Naive thymus-derived CD4-positive, alpha-beta T cell (primary cell): ENCODE measurements around the gene PNPLA5. TPM values are rescaled to one million over a fixed set of nuclear protein-coding genes. Genes with fewer than 3 reads are reported as not detected.

ENCODE experiments used
- ATAC-seq: fragments of 150-1000 bp; cut with Tn5 transposase; 2 replicates; pipeline ENCODE4 v1.10.0; 2021; ENCODE audit warnings: mild to moderate bottlenecking, moderate library complexity
- CTCF ChIA-PET: fragments of 350-600 bp; sonication (Branson Sonifier 250); formaldehyde crosslinking; loops from one replicate; lab custom pipeline; 2021; ENCODE audit warnings: antibody characterized with exemption; lab: Charles Lee
- POLR2A ChIA-PET: fragments of 350-600 bp; sonication (Branson Sonifier 250); formaldehyde crosslinking; loops from one replicate; lab custom pipeline; 2021; ENCODE audit warnings: antibody characterized with exemption, inconsistent platforms; lab: Charles Lee
- DNase-seq, 9 donors: peaks; one replicate each; pipeline versions ENCODE4 v3.0.0 to v3.0.0-alpha.2; 2020 to 2022; ENCODE audit warnings: mixed read lengths in 1 of 9
- H3K27ac ChIP-seq: one replicate; pipeline ENCODE4 v1.7.0; 2013; ENCODE audit warnings: mild to moderate bottlenecking, low read depth, low read length, moderate library complexity
- H3K27me3 ChIP-seq, 2 donors: one replicate each; pipeline ENCODE4 v1.7.0; 2013; ENCODE audit warnings: low read length in 2 of 2, mild to moderate bottlenecking in 2 of 2, moderate library complexity in 2 of 2; ENCODE audit not compliant: control insufficient read depth in 2 of 2, insufficient read depth in 2 of 2
- H3K36me3 ChIP-seq, 3 experiments: 1 replicate in 2 of 3; 2 replicates in 1 of 3; pipeline ENCODE4 v1.7.0; 2013; ENCODE audit warnings: low read length in 3 of 3, mild to moderate bottlenecking in 3 of 3, moderate library complexity in 1 of 3; ENCODE audit not compliant: insufficient read depth in 3 of 3, control insufficient read depth in 2 of 3
- H3K4me1 ChIP-seq, 2 donors: one replicate each; pipeline ENCODE4 v1.7.0; 2013; ENCODE audit warnings: low read length in 2 of 2, mild to moderate bottlenecking in 2 of 2, moderate library complexity in 1 of 2; ENCODE audit not compliant: control insufficient read depth in 2 of 2, insufficient read depth in 2 of 2
- H3K4me3 ChIP-seq: 2 replicates; pipeline ENCODE4 v1.7.0; 2013; ENCODE audit warnings: mild to moderate bottlenecking, low read length
- H3K9me3 ChIP-seq, 3 experiments: 1 replicate in 2 of 3; 2 replicates in 1 of 3; pipeline ENCODE4 v1.7.0; 2013; ENCODE audit warnings: low read length in 3 of 3; ENCODE audit not compliant: control insufficient read depth in 2 of 3
- H3K27ac Mint-ChIP-seq, 9 donors: one replicate each; pipeline ENCODE4 v1.8.0; 2020 to 2022; ENCODE audit warnings: mixed read lengths in 9 of 9, mild to moderate bottlenecking in 8 of 9, moderate library complexity in 5 of 9, inconsistent platforms in 2 of 9
- H3K27me3 Mint-ChIP-seq, 5 donors: one replicate each; pipeline ENCODE4 v1.8.0; 2021 to 2022; ENCODE audit warnings: mixed read lengths in 5 of 5, mild to moderate bottlenecking in 1 of 5
- H3K36me3 Mint-ChIP-seq, 5 donors: one replicate each; pipeline ENCODE4 v1.8.0; 2020 to 2022; ENCODE audit warnings: mixed read lengths in 5 of 5, mild to moderate bottlenecking in 3 of 5, inconsistent platforms in 1 of 5
- H3K4me1 Mint-ChIP-seq, 7 donors: one replicate each; pipeline ENCODE4 v1.8.0; 2020 to 2022; ENCODE audit warnings: mixed read lengths in 7 of 7, mild to moderate bottlenecking in 3 of 7, inconsistent platforms in 1 of 7
- H3K4me3 Mint-ChIP-seq, 10 donors: one replicate each; pipeline ENCODE4 v1.8.0; 2020 to 2022; ENCODE audit warnings: mild to moderate bottlenecking in 10 of 10, mixed read lengths in 10 of 10, moderate library complexity in 6 of 10, inconsistent platforms in 2 of 10
- H3K9me3 Mint-ChIP-seq, 11 donors: one replicate each; pipeline ENCODE4 v1.8.0; 2020 to 2022; ENCODE audit warnings: mixed read lengths in 11 of 11, mild to moderate bottlenecking in 4 of 11, inconsistent platforms in 1 of 11, moderate library complexity in 1 of 11
- intact Hi-C, 2 donors: fragments of 100-400 bp; cut with micrococcal nuclease; formaldehyde crosslinking; loops; one replicate each; pipeline ENCODE4 v1.15.1; 2023
- polyA plus RNA-seq, 2 donors: library from polyadenylated mRNA; unstranded; fragments of 300-500 nt; fragmentation: Illumina TruSeq; gene quantifications; one replicate each; pipeline ENCODE4 v1.2.3, GENCODE V29; 2021
- total RNA-seq, 6 experiments: library from RNA in 5 of 6; stranded (reverse) in 5 of 6; gene quantifications; 1 replicate in 5 of 6; 2 replicates in 1 of 6; pipeline ENCODE4 v1.2.3 and lab custom pipeline; 2021 to 2026

Gene PNPLA5
- not detected for total RNA-seq
- polyA plus RNA-seq: not detected
- total RNA-seq (lab: John Stamatoyannopoulos, UW): not detected

GRCh38 chr22:43891360-43892182 lies at the start of gene PNPLA5:
PNPLA5 (minus strand) TSS chr22:43892013; CDS start chr22:43891880, 133 bp downstream.
- no peak within 1 kb of the TSS for H3K27ac Mint-ChIP-seq
- ChIA-PET CTCF (no interaction called here), POLR2A (no interaction called here)
- no peaks in the 10 kb centered on the region for H3K36me3 ChIP-seq
- peaks cover 0 to 3% of the 10 kb centered on the region in 2 donors for H3K27me3 ChIP-seq
- peak within 1 kb of the TSS in 4 of 10 donors; percentile 10 to 56 (median 26) for H3K4me3 Mint-ChIP-seq
- no peak within 1 kb of the TSS for H3K4me3 ChIP-seq
- H3K4me1 Mint-ChIP-seq: peaks cover 0 to 4% (median 0%) of the 10 kb centered on the region in 7 donors
- H3K36me3 Mint-ChIP-seq: no peaks in the 10 kb centered on the region
- DNase-seq (peak in 1 of 9 donors; percentile 32), ATAC-seq (no peak)
- no peak within 1 kb of the TSS for H3K27ac ChIP-seq
- no peaks in the 10 kb centered on the region for H3K9me3 Mint-ChIP-seq
- H3K9me3 ChIP-seq: no peaks in the 10 kb centered on the region
- peaks cover 19 to 54% (median 41%) of the 10 kb centered on the region in 5 donors for H3K27me3 Mint-ChIP-seq
- no peaks in the 10 kb centered on the region for H3K4me1 ChIP-seq
- intact Hi-C loops: no loop called here

- H3K27me3 ChIP-seq: no peaks in the 10 kb centered on the region
- Mint-ChIP-seq H3K36me3 (peaks cover 0 to 3% (median 0%) of the 10 kb centered on the region in 5 donors), H3K4me1 (peaks cover 0 to 5% (median 0%) of the 10 kb centered on the region in 7 donors), H3K9me3 (peaks cover 0 to 9% (median 0%) of the 10 kb centered on the region in 11 donors), H3K4me3 (no peak overlapping the region), H3K27me3 (peaks cover 2 to 18% (median 9%) of the 10 kb centered on the region in 5 donors), H3K27ac (no peak overlapping the region)
- DNase-seq: no peak
- H3K9me3 ChIP-seq: no peaks in the 10 kb centered on the region
- no peaks in the 10 kb centered on the region for H3K4me1 ChIP-seq
- ATAC-seq: no peak
- H3K27ac ChIP-seq: no peak overlapping the region
- intact Hi-C loops: no loop called here
- POLR2A ChIA-PET: interaction anchor here (0.7 kb wide), 1 partner anchor 13 kb away, joined by 3 read pairs; the partner anchor contains the start of gene SAMM50
- H3K36me3 ChIP-seq: no peaks in the 10 kb centered on the region
- CTCF ChIA-PET: no interaction called here
- H3K4me3 ChIP-seq: no peak overlapping the region
These were observed 49.6 kb upstream of the PNPLA5 start for GRCh38 chr22:43941449-43941848.

GRCh38 chr22:43931771-43932170 lies 40.0 kb upstream of the PNPLA5 start:
- CTCF ChIA-PET: no interaction called here
- Mint-ChIP-seq H3K4me3 (no peak overlapping the region), H3K36me3 (no peaks in the 10 kb centered on the region), H3K27ac (no peak overlapping the region), H3K9me3 (no peaks in the 10 kb centered on the region), H3K27me3 (peaks cover 0 to 11% (median 5%) of the 10 kb centered on the region in 5 donors), H3K4me1 (no peaks in the 10 kb centered on the region)
- ATAC-seq: no peak
- POLR2A ChIA-PET: no interaction called here
- DNase-seq: no peak
- H3K36me3 ChIP-seq: no peaks in the 10 kb centered on the region
- no peak overlapping the region for H3K4me3 ChIP-seq
- H3K27ac ChIP-seq: no peak overlapping the region
- intact Hi-C loops: no loop called here
- no peaks in the 10 kb centered on the region for H3K4me1 ChIP-seq
- no peaks in the 10 kb centered on the region for H3K27me3 ChIP-seq
- no peaks in the 10 kb centered on the region for H3K9me3 ChIP-seq

- Histone ChIP-seq H3K9me3 (no peaks in the 10 kb centered on the region), H3K27ac (no peak overlapping the region), H3K4me1 (peaks cover 0 to under 1% of the 10 kb centered on the region in 2 donors), H3K36me3 (no peaks in the 10 kb centered on the region), H3K27me3 (no peaks in the 10 kb centered on the region), H3K4me3 (no peak overlapping the region)
- Mint-ChIP-seq H3K27ac (no peak overlapping the region), H3K27me3 (peaks cover 0 to 18% (median 8%) of the 10 kb centered on the region in 5 donors), H3K4me1 (no peaks in the 10 kb centered on the region), H3K4me3 (no peak overlapping the region), H3K36me3 (no peaks in the 10 kb centered on the region), H3K9me3 (no peaks in the 10 kb centered on the region)
- ATAC-seq (no peak), DNase-seq (no peak)
- intact Hi-C loops: loop anchor here in 1 of 2 donors (10.0 kb wide), 1 partner anchor 114 kb away; the partner anchor contains the start of gene EFCAB6
- CTCF ChIA-PET: no interaction called here
- POLR2A ChIA-PET: no interaction called here
These were observed 37.1 kb upstream of the PNPLA5 start for GRCh38 chr22:43928908-43929307.

- no peak overlapping the region for H3K4me3 Mint-ChIP-seq
- no peak overlapping the region for H3K27ac ChIP-seq
- ATAC-seq: peak; percentile 43
These were observed 36.7 kb upstream of the PNPLA5 start for GRCh38 chr22:43928468-43928867.

GRCh38 chr22:43926349-43926710 lies 34.5 kb upstream of the PNPLA5 start:
- Histone ChIP-seq H3K4me1 (peaks cover 0 to 3% of the 10 kb centered on the region in 2 donors), H3K36me3 (no peaks in the 10 kb centered on the region), H3K9me3 (no peaks in the 10 kb centered on the region), H3K27me3 (no peaks in the 10 kb centered on the region), H3K27ac (no peak overlapping the region), H3K4me3 (no peak overlapping the region)
- ChIA-PET POLR2A (no interaction called here), CTCF (no interaction called here)
- H3K27ac Mint-ChIP-seq: no peak overlapping the region
- ATAC-seq: no peak
- no peaks in the 10 kb centered on the region for H3K36me3 Mint-ChIP-seq
- peak overlapping the region in 2 of 10 donors; percentile 5 to 71 for H3K4me3 Mint-ChIP-seq
- peaks cover 4 to 29% (median 11%) of the 10 kb centered on the region in 5 donors for H3K27me3 Mint-ChIP-seq
- intact Hi-C loops: loop anchor here in 1 of 2 donors (10.0 kb wide), 1 partner anchor 112 kb away; the partner anchor contains the start of gene EFCAB6
- no peak for DNase-seq
- no peaks in the 10 kb centered on the region for H3K9me3 Mint-ChIP-seq
- H3K4me1 Mint-ChIP-seq: peaks cover 4 to 6% (median 5%) of the 10 kb centered on the region in 7 donors

More at GRCh38 chr22:43928468-43928867, 36.7 kb upstream of the PNPLA5 start:
- ChIA-PET CTCF (no interaction called here), POLR2A (no interaction called here)
- Mint-ChIP-seq H3K27me3 (peaks cover 0 to 18% (median 8%) of the 10 kb centered on the region in 5 donors), H3K9me3 (no peaks in the 10 kb centered on the region), H3K27ac (peak overlapping the region in 1 of 9 donors; percentile 81), H3K4me1 (no peaks in the 10 kb centered on the region), H3K36me3 (no peaks in the 10 kb centered on the region)
- H3K36me3 ChIP-seq: no peaks in the 10 kb centered on the region
- no peaks in the 10 kb centered on the region for H3K9me3 ChIP-seq
- no peaks in the 10 kb centered on the region for H3K27me3 ChIP-seq
- no peak overlapping the region for H3K4me3 ChIP-seq
- intact Hi-C loops: loop anchor here in 1 of 2 donors (10.0 kb wide), 1 partner anchor 114 kb away; the partner anchor contains the start of gene EFCAB6
- H3K4me1 ChIP-seq: peaks cover 0 to 3% of the 10 kb centered on the region in 2 donors
- no peak for DNase-seq
